Effector memory CD8-positive, alpha-beta T cell (primary cell): ENCODE results near the gene GID8.

ENCODE experiments used
- ATAC-seq: fragments of 150-1000 bp; cut with Tn5 transposase; replicated peaks from 2 replicates; pipeline ENCODE4 v1.10.0; 2021; ENCODE audit warnings: mild to moderate bottlenecking, moderate library complexity
- DNase-seq, 3 experiments: peaks; one replicate each; pipeline ENCODE4 v3.0.0; 2021
- H3K27ac Mint-ChIP-seq, 2 donors: one replicate each; pipeline ENCODE4 v1.8.0; 2022; ENCODE audit warnings: mild to moderate bottlenecking in 2 of 2, mixed read lengths in 2 of 2, moderate library complexity in 2 of 2
- H3K27me3 Mint-ChIP-seq, 2 donors: one replicate each; pipeline ENCODE4 v1.8.0; 2022; ENCODE audit warnings: mixed read lengths in 2 of 2
- H3K36me3 Mint-ChIP-seq: one replicate; pipeline ENCODE4 v1.8.0; 2022; ENCODE audit warnings: mild to moderate bottlenecking, moderate library complexity, mixed read lengths; ENCODE audit not compliant: insufficient read depth
- H3K4me1 Mint-ChIP-seq, 2 donors: one replicate each; pipeline ENCODE4 v1.8.0; 2022; ENCODE audit warnings: low read depth in 2 of 2, mixed read lengths in 2 of 2
- H3K4me3 Mint-ChIP-seq, 2 donors: one replicate each; pipeline ENCODE4 v1.8.0; 2022; ENCODE audit warnings: mild to moderate bottlenecking in 2 of 2, mixed read lengths in 2 of 2, moderate library complexity in 2 of 2
- H3K9me3 Mint-ChIP-seq, 2 donors: one replicate each; pipeline ENCODE4 v1.8.0; 2022; ENCODE audit warnings: mixed read lengths in 2 of 2

Gene GID8

GRCh38 chr20:62945771-62946339, 7.9 kb downstream of the GID8 start:
- Mint-ChIP-seq H3K27ac (no peak overlapping the region), H3K4me3 (no peak overlapping the region), H3K36me3 (peaks cover 62% of the 10 kb centered on the region)

DNA sequence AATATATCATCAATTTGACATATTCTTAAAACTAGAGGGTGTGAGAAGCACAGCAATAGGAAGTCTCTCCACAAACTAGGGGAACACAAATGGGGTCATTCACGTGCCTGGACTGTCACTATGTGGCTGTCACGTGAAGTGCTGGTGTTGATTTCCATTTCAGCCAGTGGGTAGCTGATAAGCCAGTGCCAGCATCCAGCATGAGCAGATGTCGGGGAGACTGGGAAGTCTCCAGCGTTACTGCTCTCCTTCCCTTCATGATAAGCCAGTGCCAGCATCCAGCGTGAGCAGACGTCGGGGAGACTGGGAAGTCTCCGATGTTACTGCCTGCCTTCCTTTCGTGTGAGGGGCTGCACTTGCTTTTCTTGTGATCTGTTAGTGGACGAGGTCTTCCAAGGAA, 9.0 kb downstream of the GID8 start:
- Mint-ChIP-seq H3K4me3 (no peak overlapping the region), H3K4me1 (peaks cover 6 to 13% of the 10 kb centered on the region in 2 donors), H3K36me3 (peaks cover 58% of the 10 kb centered on the region), H3K27ac (no peak overlapping the region), H3K9me3 (no peaks in the 10 kb centered on the region), H3K27me3 (no peaks in the 10 kb centered on the region)
- ATAC-seq (no peak), DNase-seq (no peak)

More at GRCh38 chr20:62945771-62946339, 7.9 kb downstream of the GID8 start:
- Mint-ChIP-seq H3K9me3 (no peaks in the 10 kb centered on the region), H3K27me3 (no peaks in the 10 kb centered on the region), H3K4me1 (peaks cover 13 to 20% of the 10 kb centered on the region in 2 donors)
- ATAC-seq = no peak
- DNase-seq = no peak

GRCh38 chr20:62947532-62948300, 9.8 kb downstream of the GID8 start:
- Mint-ChIP-seq H3K27ac (no peak overlapping the region), H3K4me1 (peaks cover 9 to 17% of the 10 kb centered on the region in 2 donors), H3K36me3 (peaks cover 50% of the 10 kb centered on the region), H3K27me3 (no peaks in the 10 kb centered on the region), H3K4me3 (no peak overlapping the region), H3K9me3 (no peaks in the 10 kb centered on the region)
- ATAC-seq = no peak
- no peak for DNase-seq

DNA sequence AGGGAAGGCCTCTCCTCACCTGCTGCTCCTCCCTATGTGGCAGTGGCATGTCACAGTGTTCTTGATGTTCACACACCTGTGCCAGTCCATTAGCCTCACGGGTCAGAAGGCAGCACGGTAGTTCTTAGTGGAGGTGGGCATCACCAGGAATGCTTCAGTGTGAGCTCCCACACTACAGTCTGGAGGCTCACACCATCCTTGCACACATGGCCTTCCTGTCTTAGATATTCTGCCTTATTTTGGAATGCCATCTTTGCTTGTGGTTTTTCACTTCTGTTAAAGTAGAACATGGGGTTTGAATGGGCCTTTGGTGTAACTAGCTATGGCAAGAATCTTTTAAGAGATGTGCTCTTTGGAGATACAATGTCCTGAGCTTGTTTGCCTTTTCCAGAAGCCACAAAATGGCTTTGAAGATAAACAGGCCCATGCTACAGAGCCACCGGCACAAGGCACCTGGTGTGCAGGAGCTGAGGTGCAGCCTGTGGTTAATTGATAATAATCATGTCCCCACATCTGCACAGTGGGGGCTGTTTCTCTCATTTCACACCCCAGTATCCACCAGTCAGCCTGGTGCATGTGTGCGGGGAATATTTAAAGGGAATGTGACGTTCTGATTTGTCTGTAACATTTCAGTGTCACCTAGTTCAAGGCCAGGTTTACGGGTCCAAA, 11.3 kb downstream of the GID8 start:
- H3K4me1 Mint-ChIP-seq = peaks cover 19 to 23% of the 10 kb centered on the region in 2 donors
- ATAC-seq (no peak), DNase-seq (no peak)
- H3K9me3 Mint-ChIP-seq = no peaks in the 10 kb centered on the region
- no peak overlapping the region for H3K4me3 Mint-ChIP-seq
- H3K27me3 Mint-ChIP-seq = no peaks in the 10 kb centered on the region
- H3K27ac Mint-ChIP-seq = peak overlapping the region; percentile 26 to 38
- H3K36me3 Mint-ChIP-seq = peaks cover 35% of the 10 kb centered on the region

- no peak for ATAC-seq
- peaks cover 30% of the 10 kb centered on the region for H3K36me3 Mint-ChIP-seq
- no peaks in the 10 kb centered on the region for H3K9me3 Mint-ChIP-seq
- DNase-seq = no peak
- H3K4me1 Mint-ChIP-seq = peaks cover 25 to 27% of the 10 kb centered on the region in 2 donors
- peak overlapping the region in 1 of 2 donors; percentile 38 for H3K27ac Mint-ChIP-seq
- H3K27me3 Mint-ChIP-seq = no peaks in the 10 kb centered on the region
- no peak overlapping the region for H3K4me3 Mint-ChIP-seq
These were observed 12.0 kb downstream of the GID8 start for GRCh38 chr20:62949962-62950361.

DNA sequence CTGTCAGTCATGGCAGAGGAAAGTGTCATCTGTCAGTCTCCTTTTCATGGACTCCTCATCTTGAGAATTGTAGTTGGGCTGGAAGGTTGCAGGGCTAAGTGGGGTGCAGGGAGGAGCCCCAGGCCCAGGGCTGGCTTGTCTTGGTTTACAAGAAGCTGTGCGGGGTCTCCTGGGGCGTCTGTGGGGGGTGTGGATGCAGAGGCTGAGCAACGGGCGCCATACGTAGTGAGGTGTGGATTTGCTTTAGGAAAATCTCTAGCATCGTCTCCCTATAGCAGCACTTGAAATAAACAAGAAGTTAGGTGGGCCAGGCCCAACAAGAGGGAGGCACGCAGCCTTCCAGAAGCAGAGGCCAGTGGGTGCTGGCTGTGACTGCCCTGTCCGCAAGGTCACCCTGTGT, 12.8 kb downstream of the GID8 start:
- peaks cover 26% of the 10 kb centered on the region for H3K36me3 Mint-ChIP-seq
- no peaks in the 10 kb centered on the region for H3K9me3 Mint-ChIP-seq
- no peak for ATAC-seq
- no peaks in the 10 kb centered on the region for H3K27me3 Mint-ChIP-seq
- H3K4me3 Mint-ChIP-seq = no peak overlapping the region
- no peak for DNase-seq
- H3K27ac Mint-ChIP-seq = no peak overlapping the region
- H3K4me1 Mint-ChIP-seq = peaks cover 25 to 27% of the 10 kb centered on the region in 2 donors

DNA sequence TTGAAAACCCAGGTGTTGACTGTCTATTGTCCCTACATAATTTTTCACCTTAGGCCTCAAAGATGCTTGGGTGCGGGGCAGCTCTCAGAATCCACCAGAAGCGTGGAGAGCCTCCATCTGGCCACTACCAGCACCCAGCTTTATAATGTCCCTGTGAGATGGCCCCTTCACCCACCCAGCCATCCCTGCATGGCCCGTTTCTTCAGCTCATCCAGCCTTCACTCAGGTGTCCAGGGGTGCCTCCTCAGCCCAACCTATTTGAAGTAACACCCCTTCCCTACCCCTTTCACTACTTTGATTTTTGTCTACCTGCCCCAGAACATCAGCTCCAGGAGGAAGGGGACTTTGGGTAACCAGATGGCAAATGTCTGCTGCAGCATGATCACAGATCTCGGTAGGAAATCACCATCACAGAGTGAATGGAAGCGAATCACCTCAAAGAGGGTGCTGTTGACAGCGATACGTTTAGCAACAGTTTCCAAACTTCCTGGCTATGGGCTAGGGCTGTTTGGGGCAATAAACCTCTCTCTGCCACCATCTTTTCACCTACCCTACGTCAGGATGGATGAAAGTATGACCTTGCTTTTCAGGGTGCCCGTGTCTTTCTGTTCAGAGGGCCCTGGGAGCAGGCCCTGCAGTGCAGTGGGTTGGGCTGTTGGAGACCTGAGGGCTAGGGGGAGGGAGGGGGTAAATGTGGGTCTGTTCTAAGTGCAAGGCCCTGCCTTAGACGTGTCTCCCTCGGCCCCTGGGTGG, 13.4 kb downstream of the GID8 start:
- Mint-ChIP-seq H3K36me3 (peaks cover 22% of the 10 kb centered on the region), H3K27me3 (no peaks in the 10 kb centered on the region), H3K4me3 (peak overlapping the region in 1 of 2 donors; percentile 89), H3K9me3 (no peaks in the 10 kb centered on the region), H3K4me1 (peaks cover 25 to 27% of the 10 kb centered on the region in 2 donors), H3K27ac (no peak overlapping the region)
- ATAC-seq = no peak
- no peak for DNase-seq

DNA sequence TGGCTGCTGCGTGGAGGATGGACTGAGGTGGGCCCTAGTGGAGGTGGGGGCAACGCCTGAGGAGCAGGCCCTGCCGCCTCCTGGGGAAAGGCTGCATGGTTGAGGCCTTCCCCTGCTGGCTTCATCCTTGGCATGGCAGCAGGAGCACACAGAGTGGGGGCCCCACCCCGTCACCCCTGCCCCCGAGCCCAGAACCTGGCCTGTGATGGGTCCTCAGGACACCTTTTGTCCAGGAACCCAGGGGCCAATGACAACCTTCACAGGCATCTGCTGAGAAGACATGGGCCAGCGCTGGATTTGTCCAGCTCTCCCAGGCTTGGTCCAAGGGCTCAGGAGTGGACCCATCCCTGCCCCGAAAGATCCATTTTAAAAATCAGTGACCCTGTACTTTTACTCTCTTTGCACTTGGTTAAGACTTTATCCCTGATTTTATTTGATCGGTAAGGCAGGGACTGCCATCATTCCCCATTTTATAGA, 14.0 kb downstream of the GID8 start:
- Mint-ChIP-seq H3K4me3 (peak overlapping the region; percentile 89), H3K36me3 (peaks cover 18% of the 10 kb centered on the region), H3K4me1 (peaks cover 25 to 27% of the 10 kb centered on the region in 2 donors), H3K27me3 (no peaks in the 10 kb centered on the region), H3K27ac (peak overlapping the region; percentile 93 to 95), H3K9me3 (no peaks in the 10 kb centered on the region)
- ATAC-seq (no peak), DNase-seq (no peak)

DNA sequence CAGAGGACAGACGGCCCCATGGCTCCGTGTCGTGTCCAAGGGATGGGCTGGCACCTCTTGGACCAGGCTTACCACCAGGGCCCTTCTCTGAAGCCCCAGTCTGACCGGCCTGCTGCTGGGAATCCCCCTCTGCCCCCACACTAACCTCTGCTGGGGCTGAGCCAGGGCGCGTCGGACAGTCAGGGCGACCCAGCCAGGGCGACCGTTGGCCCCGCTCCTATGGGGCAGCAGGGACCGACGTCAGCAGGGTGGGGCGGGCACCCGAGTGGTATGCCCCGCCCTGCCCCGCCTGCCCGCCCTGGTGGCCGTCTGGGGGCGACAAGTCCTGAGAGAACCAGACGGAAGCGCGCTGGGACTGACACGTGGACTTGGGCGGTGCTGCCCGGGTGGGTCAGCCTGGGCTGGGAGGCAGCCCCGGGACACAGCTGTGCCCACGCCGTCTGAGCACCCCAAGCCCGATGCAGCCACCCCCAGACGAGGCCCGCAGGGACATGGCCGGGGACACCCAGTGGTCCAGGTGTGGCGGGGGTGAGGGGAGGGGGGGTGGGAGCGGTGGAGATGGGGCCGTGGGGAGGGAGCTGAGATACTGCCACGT, 14.5 kb downstream of the GID8 start, which contains the start of gene SLC17A9:
Gene SLC17A9 (plus strand): TSS at position 337 of the 595 bp plus-strand sequence. CDS start 122 bp downstream, at position 459.
- Mint-ChIP-seq H3K27me3 (no peaks in the 10 kb centered on the region), H3K36me3 (peaks cover 18% of the 10 kb centered on the region), H3K9me3 (no peaks in the 10 kb centered on the region), H3K4me3 (peak within 1 kb of the TSS; percentile 89), H3K27ac (peak within 1 kb of the TSS; percentile 93 to 95), H3K4me1 (peaks cover 22% of the 10 kb centered on the region in 2 donors)
- peak in 2 of 3 experiments; percentile 31 to 36 for DNase-seq
- peak; percentile 22 for ATAC-seq

DNA sequence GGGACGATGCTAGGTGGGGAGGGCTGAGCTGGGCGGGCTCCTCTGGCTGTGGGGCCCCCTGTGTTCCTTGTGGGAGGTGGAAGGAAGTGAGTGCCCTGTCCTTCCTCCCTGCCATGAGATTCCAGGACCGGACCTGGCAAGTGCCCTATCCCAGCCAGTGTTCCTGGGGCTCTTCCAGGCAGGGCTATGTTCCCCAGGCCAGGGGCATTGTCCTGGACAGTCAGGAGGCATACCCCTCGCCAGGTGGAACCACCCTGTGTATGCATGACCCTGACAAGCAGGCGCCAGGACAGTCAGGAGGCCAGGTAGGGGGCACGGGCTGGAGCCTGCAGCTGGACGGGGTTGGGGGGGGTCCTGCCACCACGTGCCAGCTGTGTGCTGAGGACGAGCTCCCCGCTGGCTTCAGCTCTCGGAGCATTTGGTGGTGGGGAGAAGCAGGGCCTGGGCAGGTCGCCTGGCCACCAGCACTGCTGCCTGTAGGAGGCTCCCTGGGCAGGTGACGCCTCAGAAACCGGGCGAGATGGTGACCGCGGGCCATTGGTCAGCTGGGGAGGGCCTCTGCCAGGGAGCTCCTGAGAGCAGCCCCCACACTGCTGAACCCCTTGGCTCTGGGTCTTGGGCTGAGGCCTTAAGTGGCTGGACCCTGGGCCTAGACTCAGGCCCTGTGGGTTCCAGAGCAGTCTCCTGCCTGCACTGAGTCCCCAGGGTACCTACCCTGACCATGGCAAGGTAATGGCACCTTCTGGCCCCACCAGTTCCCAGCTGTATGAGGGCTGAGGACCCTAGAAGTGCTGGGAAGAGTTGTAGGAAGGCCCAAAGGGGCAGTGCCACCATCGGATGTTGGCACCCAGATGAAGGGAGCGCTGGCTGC, 15.3 kb downstream of the GID8 start:
- peaks cover 16% of the 10 kb centered on the region for H3K36me3 Mint-ChIP-seq
- no peaks in the 10 kb centered on the region for H3K9me3 Mint-ChIP-seq
- no peak for DNase-seq
- peaks cover 17 to 22% of the 10 kb centered on the region in 2 donors for H3K4me1 Mint-ChIP-seq
- ATAC-seq = no peak
- H3K4me3 Mint-ChIP-seq = peak overlapping the region; percentile 89
- H3K27ac Mint-ChIP-seq = peak overlapping the region; percentile 93 to 95
- no peaks in the 10 kb centered on the region for H3K27me3 Mint-ChIP-seq

GRCh38 chr20:62953839-62954703, 16.1 kb downstream of the GID8 start:
- Mint-ChIP-seq H3K27me3 (no peaks in the 10 kb centered on the region), H3K36me3 (peaks cover 16% of the 10 kb centered on the region), H3K4me1 (peaks cover 17 to 22% of the 10 kb centered on the region in 2 donors), H3K4me3 (peak overlapping the region; percentile 89), H3K9me3 (no peaks in the 10 kb centered on the region), H3K27ac (peak overlapping the region; percentile 93 to 95)
- peak; percentile 69 to 71 (median 70) for DNase-seq
- peak; percentile 89 for ATAC-seq
